PC-3 (cell line): ENCODE measurements around the gene FTO.

Source experiments
- EZH2 ChIP-seq: fragments of 300-600 bp; sonication (generic); IDR thresholded peaks from one replicate; pipeline ENCODE4 v1.6.1; 2017; ENCODE audit warnings: antibody characterized with exemption, mild to moderate bottlenecking, low read length; ENCODE audit not compliant: unreplicated experiment
- EZH2phosphoT487 ChIP-seq: fragments of 300-600 bp; sonication (generic); IDR thresholded peaks from 2 replicates; pipeline ENCODE4 v1.6.1; 2018; ENCODE audit warnings: mild to moderate bottlenecking, antibody characterized with exemption, low read length, borderline replicate concordance

GRCh38 chr16:53948734-53949430 is 244.9 kb downstream of the FTO start:
- no peak for TF ChIP-seq EZH2phosphoT487
- no peak for TF ChIP-seq EZH2
